Stimulated activated CD4-positive, alpha-beta T cell treated with anti-CD3 and anti-CD28 coated beads, TNF-alpha, amount 100 ng/mL, for 48 hours (primary cell): Measurements from ENCODE around the gene DENND6A.
"Not testable (repeated sequence)": the region's sequence is repeated elsewhere in the genome, so short reads cannot be mapped to it uniquely, and the experiment has no call there.

ENCODE experiments used
- DNase-seq, 3 donors: peaks; one replicate each; pipeline ENCODE4 v3.0.0-alpha.2; 2020; ENCODE audit warnings: low read depth in 3 of 3

Gene DENND6A, protein sequence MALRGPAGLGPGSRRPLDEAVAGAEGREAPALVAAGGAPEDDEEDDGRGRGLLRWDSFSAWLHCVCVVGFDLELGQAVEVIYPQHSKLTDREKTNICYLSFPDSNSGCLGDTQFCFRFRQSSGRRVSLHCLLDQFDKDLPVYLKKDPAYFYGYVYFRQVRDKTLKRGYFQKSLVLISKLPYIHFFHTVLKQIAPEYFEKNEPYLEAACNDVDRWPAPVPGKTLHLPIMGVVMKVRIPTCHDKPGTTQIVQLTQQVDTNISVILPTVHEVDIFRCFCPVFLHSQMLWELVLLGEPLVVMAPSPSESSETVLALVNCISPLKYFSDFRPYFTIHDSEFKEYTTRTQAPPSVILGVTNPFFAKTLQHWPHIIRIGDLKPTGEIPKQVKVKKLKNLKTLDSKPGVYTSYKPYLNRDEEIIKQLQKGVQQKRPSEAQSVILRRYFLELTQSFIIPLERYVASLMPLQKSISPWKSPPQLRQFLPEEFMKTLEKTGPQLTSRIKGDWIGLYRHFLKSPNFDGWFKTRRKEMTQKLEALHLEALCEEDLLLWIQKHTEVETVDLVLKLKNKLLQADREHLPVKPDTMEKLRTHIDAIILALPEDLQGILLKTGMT

DNA sequence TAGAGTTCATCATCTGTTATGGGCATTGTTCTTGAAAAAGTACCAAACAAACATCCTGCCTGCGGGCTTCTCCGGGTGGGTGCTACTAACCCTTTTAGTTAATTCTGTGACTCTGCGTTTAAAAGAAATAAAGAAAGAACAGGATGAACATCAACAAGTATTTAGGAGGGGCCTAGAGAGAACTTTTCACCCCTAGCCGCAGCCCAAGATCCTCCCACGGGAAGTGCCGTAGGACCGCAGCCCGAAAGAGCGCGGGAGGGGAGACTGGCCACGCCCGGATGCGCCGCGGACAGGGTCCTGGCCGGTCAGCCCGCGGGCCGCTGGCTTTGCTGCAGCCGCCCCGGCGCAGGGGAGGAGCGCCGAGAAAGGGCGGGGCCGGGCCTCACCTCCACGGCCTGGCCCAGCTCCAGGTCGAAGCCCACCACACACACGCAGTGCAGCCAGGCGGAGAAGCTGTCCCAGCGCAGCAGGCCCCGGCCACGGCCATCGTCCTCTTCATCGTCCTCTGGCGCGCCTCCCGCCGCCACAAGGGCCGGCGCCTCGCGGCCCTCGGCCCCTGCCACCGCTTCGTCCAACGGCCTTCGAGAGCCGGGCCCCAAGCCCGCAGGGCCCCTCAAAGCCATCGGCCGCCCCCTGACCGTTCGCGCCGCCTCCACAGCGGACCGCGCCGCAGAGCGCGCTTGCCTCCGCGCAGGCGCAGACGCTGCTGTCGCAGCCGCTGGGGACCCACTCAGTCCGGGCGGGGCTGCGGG lies at the start of gene DENND6A:
DENND6A (minus strand) TSS at position 682 of the 752 bp plus-strand sequence; CDS start at position 623, 59 bp downstream.
- DNase-seq = peak; percentile 94

DNA sequence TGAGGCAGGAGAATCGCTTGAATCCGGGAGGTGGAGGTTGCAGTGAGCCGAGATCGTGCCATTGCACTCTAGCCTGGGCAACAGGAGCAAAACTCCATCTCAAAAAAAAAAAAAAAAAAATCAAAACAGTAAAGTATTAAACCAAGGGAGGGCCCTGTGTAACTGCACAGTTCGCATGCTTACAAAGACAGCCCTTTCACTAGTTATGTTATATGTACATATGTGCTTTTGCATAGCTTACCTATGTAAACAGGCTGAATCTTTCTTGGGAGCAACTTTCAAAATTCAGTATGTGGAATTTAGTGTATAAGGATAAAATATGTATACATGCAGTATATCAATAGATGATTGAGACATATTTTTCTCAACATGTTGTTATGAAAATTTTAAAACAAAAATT lies 47.1 kb upstream of the DENND6A start:
- DNase-seq = no peak

DNA sequence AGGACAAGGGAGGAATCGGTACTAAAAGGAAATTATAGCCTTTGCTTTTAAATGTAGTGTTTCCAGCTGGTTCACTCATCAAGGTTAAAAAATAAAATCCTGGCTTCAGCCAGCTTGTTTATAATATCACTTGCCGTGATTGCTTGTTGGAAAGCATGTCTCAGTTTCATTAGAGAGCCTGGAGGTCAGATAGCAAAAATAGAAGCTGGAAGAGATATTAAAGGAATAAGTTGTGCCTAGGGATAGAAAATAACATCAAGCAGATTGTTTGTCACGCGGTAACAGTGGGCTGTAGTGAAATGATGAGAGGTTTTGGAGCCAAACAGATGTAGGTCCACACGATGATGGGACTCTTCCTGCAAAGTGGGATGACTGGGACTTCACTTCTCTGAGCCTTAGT lies 45.5 kb upstream of the DENND6A start:
- no peak for DNase-seq

DNA sequence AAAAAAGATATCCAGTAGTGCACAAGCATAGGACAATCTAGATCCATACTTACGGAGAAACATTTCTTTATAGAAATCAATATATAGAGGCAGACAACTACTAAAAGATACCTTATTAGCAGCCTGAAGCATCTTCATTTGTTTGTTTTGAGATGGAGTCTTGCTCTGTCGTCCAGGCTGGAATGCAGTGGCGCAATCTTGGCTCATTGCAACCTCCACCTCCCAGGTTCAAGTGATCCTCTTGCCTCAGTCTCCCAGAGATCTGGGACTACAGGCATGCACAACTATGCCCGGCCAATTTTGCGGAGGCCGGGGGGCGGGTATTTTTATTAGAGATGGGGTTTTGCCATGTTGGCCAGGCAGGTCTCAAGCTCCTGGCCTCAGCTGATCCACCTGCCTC lies 45.0 kb upstream of the DENND6A start:
- no peak for DNase-seq

DNA sequence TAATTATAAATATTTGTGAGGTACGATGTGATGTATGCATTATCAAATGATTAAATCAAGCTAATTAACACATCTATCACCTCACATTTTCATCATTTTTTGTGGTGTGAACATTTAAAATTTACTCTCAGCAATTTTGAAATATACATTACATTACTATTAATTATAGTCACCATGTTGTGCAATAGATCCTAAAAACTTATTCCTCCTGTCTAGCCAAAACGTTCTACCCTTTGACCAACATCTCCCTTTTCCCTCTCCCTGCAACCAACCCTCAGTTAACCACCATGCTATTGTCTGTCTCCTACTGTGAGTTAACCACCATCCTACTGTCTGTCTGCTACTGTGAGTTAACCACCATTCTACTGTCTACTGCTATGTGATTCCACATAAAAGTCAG lies 42.5 kb upstream of the DENND6A start:
- DNase-seq = no peak

DNA sequence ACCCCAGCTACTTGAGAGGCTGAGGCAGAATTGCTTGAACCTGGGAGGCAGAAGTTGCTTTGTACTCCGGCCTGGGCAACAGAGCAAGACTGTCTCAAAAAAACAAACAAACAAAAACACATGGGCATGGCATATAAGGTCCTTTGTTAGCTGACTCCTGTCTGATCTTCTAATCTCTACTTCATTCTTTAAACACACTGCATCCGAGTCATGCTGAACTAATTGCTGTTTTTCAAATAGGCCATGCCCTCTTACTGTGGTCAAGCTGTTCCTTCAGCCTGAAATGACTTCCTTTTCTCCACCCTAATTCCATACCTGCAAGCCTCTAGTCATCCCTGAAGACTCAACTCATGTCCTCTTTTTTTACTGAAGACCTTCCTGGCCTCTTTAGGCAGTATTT lies 40.9 kb upstream of the DENND6A start:
- DNase-seq = no peak

DNA sequence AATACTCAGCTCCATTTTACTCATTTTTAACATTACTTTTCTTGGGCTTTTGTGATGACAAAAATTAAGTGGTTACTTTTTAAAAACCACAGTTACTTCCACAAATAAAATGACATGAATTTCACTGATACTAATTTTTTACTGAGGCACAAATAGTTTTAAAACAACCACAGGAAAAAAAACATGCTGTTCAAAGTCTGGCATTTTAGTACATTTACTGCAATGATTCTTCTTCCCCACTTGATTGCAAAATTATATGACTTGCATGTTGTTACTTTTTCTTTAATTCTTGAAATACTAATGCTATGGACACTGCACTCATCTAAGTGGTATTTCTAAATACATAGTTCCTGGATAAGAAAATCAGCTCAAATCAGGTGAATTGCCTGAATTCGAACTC lies 38.4 kb upstream of the DENND6A start:
- DNase-seq = no peak

DNA sequence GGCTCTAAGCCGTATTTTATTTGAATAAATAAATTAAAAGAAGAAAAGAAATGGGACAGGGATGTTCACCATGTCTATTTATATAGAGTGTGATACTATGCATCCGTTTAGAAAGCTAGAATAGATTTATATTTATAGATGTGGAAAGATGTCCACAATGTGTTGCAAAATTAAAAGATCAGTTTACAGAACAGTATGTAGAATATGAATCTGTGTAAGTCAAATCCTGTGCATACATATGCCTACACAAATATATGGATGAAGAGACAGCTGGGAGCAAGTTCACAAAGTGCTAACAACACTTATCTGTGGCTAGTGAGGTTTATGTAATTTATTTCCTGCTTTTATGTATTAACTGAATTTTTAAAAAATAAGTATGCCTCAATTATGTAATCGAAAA lies 37.8 kb upstream of the DENND6A start:
- DNase-seq = no peak

DNA sequence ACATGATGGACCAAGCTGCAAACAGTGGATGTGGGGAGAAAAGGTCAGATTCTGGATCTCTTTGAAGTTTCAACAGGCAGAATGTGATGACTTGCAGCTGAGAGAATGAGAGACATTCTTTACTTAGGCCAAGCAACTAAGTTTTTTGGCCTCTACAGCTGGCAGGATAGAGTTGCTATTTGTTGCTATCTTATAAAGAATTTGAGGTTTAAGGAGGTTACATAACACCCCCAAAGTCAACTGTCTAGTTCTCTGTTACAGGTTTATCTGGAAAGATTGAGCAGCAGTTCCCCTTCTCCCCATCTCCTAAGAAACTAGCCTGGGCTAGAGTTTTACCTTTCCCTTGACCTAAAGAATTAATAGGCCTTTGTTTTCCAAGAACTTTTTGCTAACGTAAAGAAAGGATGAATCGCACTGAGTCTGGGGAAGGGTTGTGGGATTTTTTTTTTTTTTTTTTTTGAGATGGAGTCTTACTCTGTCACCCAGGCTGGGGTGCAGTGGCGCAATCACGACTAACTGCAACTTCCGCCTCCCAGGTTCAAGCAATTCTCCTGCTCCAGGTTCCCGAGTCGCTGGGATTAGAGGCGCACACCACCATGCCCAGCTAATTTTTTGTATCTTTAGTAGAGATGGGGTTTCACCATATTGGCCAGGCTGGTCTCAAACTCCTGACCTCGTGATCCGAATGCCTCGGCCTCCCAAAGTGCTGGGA lies 36.6 kb upstream of the DENND6A start:
- no peak for DNase-seq

DNA sequence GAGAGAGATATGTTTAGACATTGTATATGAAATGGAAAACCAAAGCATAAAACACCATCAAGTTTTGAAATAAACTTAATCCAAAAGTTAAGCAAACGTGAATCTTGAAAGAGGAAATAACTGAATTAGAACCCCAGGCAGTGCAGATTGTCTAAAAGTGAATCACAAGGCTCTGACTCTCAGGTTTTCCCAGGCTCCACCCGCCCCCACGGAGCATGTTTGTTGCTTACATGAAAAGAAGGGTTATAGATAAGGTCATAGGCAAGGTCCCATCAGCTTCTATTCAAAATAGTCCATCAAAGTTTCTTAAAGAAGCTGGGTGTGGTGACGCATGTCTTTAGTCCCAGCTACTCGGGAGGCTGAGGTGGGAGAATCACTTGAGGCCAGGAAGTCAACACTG lies 34.2 kb upstream of the DENND6A start:
- DNase-seq = no peak

DNA sequence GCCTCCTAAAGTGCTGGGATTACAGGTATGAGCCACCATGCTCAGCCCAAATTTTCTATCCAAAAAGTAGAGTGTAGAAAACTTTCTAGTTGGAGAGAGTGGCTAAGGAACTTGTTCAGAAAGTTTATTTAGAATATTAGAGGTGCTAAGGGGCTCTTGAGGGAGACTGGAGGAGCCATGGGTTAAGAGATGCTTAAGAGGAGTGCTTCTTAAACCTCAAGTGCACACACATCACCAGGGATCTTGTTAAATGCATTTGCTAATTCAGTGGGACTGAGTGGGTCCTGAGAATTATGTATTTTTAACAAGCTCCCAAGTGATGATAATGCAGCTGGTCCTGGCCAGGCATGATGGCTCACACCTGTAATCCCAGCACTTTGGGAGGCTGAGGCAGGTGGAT lies 33.5 kb upstream of the DENND6A start:
- no peak for DNase-seq

DNA sequence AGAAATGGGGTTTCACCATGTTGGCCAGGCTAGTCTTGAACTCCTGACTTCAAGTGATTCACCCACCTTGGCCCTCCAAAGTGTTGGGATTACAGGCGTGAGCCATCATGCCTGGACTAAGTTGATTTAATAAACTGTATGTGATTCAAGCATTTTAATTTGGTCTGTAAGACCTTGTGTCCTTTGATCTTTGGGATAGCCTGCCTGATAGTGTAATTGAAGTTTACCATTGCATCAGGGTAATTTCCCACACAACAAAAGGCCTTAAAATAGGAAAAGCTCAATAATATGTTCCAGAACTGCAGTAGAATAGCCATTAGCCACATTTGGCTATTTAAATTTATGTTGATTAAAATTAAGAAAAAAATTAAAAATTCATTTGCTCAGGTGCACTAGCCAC lies 25.2 kb upstream of the DENND6A start:
- no peak for DNase-seq

DNA sequence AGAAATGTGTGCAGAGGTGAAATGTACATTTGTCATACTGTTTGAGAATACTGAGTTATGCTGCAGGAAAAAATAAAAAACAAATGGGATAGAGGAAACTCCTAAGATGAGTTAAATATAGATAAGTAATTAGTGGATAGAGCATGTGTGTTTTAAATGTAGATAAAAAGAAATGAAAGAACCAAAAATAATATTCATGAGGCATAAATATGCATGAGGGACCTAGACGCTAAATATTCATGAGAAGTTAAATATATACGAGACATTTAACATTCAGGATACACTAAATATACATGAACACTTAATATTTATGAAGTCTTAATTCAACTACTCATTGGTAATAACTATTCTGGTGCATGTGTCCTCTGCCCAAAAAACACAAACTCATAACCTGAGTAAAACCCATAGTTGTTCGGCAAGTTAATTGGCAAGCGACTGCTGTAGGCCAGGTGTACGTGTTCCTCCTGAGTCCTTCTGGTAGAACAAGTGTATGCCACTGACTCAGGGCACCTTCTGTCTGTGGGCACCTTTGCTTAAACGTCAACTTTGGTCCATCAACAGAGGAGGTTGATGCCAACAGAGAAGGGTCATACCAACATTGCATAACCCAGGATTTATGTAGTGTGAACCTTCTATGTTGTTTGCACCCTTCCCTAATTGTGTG lies 24.5 kb upstream of the DENND6A start:
- no peak for DNase-seq

DNA sequence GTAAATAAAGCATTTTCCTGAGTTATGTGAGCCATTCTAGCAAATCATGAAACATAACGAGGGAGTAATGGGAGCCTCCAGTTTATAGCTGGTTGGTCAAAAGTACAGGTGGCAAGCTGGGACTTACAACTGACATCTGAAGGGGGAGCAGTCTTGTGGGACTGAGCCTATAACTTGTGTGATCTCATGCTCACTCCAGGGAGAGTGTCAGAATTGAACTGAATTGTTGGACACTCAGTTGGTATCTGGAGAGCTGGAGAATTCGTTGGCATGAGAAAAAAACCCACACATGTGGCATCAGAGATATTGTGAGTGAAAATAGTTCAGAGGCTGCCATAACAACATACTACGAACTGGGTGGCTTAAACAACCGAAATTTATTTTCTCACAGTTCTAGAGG lies 22.8 kb upstream of the DENND6A start:
- no peak for DNase-seq

DNA sequence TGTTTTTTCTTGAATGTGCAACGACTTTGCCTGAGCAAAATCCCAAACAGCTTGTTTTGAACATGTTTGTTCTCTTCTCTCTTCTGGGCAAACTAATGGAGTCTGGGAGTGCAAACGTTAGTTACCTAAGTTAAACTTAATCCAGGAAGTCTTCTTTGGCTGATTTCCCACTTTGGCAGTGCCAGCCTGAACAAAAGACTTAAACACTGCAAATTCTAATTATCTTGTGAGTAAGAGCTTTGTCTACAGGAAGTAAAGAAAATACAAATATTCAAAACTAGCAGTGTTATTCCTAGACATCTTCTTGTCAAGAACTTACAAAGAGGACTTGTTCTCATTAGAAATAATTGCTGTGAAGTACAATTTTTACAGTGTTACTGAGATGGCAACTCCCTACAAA lies 16.7 kb upstream of the DENND6A start:
- no peak for DNase-seq

DNA sequence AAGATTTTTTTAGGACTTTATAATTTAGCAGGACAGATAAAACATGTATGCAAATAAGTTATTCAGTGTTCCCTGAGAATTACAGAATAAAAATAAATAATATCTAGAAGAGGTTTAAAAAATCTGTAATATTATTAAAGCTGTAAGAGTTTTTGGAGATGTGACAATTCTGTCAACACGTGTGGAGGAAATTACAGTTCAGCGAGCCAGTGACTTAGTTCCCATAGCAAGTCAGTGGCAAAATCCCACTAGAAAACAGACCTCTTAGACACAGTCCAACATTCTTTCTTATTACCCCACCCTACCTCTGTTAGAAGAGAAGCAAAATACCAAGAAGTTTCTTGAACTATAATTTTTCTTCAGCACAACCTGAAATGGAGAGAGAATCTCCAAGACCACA lies 16.2 kb upstream of the DENND6A start:
- no peak for DNase-seq

DNA sequence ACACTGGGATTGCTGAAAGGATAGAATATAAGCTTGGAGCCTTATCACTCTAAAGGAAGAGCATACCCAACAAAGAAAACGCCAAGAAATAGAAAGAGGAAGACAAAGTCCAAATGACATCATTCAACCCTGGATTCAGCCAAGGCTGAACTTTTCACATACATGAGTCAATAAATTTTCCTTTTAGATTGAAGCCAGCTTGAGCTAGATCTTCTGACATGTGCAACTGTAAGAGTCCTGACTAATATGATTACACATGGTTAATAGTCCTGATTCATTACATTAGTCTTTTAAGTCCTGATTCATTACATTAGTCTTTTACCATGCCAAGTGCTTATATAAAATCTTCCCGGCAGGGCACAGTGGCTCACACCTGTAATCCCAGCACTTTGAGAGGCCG lies 13.6 kb upstream of the DENND6A start:
- DNase-seq = no peak

DNA sequence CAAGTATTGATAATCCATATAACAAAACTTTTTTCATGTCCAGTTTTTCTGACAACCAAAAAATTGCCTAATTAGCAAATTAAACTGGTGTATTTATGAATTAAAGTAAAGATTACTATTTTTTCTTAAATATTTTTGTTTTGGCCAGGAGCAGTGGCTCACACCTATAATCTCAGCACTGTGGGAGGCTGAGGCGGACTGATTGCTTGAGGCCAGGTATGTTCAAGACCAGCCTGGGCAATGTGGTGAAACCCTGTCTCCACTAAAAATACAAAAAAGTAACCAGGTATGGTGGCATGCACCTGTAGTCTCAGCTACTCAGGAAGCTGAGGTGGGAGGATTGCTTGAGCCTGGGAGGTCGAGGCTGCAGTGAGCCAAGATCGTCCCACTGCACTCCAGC lies 12.5 kb upstream of the DENND6A start:
- not testable (repeated sequence) for DNase-seq

DNA sequence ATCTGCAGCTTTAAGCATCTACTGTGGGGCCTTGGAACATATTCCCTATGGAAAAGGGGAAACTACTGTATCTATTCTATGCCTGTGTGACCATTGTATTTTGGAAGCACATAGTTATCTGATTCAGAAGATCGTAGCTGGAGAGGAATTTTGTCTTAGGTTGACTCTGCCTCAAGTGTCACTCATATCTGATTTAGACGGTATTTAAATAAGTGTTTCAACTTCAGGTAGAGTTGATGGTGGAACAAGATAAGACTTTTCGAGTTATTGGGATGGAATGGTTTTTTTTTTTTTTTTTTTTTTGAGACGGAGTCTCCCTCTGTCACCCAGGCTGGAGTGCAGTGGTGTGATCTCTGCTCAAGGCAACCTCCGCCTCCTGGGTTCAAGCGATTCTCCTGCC lies 8.9 kb upstream of the DENND6A start:
- DNase-seq = no peak

DNA sequence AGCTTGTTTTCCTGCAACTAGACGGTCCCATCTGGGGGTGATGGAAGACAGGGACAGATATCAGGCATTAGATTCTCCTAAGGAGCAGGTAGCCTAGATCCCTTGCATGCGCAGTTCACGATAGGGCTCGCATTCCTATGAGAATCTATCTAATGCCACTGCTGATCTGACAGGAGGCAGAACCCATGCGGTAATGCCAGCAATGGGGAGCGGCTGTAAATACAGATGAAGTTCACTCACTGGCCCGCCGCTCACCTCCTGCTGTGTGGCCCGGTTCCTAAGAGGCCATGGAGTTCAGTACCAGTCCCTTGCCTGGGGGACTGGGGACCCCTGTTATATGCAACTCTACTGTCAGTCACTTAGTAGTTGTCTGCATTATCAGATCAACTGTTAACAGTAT lies 7.9 kb upstream of the DENND6A start:
- DNase-seq = no peak

DNA sequence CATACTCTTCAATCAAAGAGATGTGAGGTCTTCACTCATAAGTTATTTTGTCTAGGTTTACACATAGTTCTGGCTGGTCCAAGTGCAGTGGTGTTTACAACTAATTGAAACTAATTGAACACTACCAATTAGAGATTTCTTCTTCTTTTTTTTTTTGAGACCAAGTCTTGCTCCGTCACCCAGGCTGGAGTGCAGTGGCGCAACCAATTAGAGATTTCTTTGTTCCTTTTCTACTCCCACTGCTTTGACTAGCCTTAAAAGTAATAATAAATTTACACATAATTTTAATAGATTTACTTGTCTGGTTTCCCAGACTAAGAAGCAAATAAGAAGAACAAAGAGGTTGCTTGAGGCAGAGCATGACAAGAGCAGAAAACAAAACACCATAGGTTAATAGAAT lies 6.7 kb upstream of the DENND6A start:
- no peak for DNase-seq
